Muscle of leg (tissue), 16 donors: ENCODE measurements around the gene SLC22A31. TPM values are rescaled to one million over a fixed set of nuclear protein-coding genes. Genes with fewer than 3 reads are reported as not detected.
"Not testable (repeated sequence)": the region's sequence is repeated elsewhere in the genome, so short reads cannot be mapped to it uniquely, and the experiment has no call there.

ENCODE experiments used
- DNase-seq: peaks from one replicate; pipeline ENCODE4 v3.0.0; 2013
- H3K27ac ChIP-seq: one replicate; pipeline ENCODE4 v1.5.1; 2013; ENCODE audit warnings: mild to moderate bottlenecking, low read length, control low read depth
- H3K27me3 ChIP-seq: one replicate; pipeline ENCODE4 v1.6.1; 2013; ENCODE audit warnings: low read length; ENCODE audit not compliant: control insufficient read depth, insufficient read depth
- H3K36me3 ChIP-seq: one replicate; pipeline ENCODE4 v1.6.1; 2013; ENCODE audit warnings: low read length; ENCODE audit not compliant: control insufficient read depth, insufficient read depth
- H3K4me1 ChIP-seq: one replicate; pipeline ENCODE4 v1.6.1; 2013; ENCODE audit warnings: low read length; ENCODE audit not compliant: control insufficient read depth, insufficient read depth
- H3K4me3 ChIP-seq: one replicate; pipeline ENCODE4 v1.5.1; 2013; ENCODE audit warnings: low read length, control low read depth
- H3K9me3 ChIP-seq: replicated peaks from 2 replicates; pipeline ENCODE4 v1.6.1; 2013; ENCODE audit warnings: low read depth, low read length; ENCODE audit not compliant: control insufficient read depth
- WGBS: methylation state at CpG from one replicate; pipeline ENCODE4 v1.1.5; 2013; ENCODE audit warnings: missing lambda C conversion rate; ENCODE audit not compliant: insufficient coverage; 5-methylcytosine and 5-hydroxymethylcytosine counted together
- long read RNA-seq, 11 donors: transcript quantifications; one replicate each; lab custom pipeline, GENCODE V29; 2026
- polyA plus RNA-seq, 8 donors: library from polyadenylated mRNA; unstranded; fragments of 120-200 nt; gene quantifications; one replicate each; pipeline versions ENCODE4 v1.2.1 to v1.2.3, GENCODE V29; 2013; ENCODE audit warnings: inconsistent platforms in 1 of 8, low replicate concordance in 1 of 8; ENCODE audit not compliant: insufficient read length in 8 of 8, insufficient read depth in 1 of 8
- total RNA-seq: library from RNA; stranded (reverse); fragments of 120-200 nt; gene quantifications from one replicate; pipeline ENCODE4 v1.2.4, GENCODE V29; 2013

SLC22A31 gene
- not detected for total RNA-seq
- polyA plus RNA-seq: 1 to 10 TPM in 7 of 8 donors, under 1 TPM in 1; 0.70 to 5.5 (median 1.9) TPM
- long read RNA-seq, donor 1: 0 reads
- long read RNA-seq, donor 2: 0 reads
- long read RNA-seq, donor 3: 0 reads
- long read RNA-seq, donor 4: 0 reads
- long read RNA-seq, donor 5: 0 reads
- long read RNA-seq, donor 6: 0 reads
- long read RNA-seq, donor 7: 0 reads
- long read RNA-seq, donor 8: 0 reads
- long read RNA-seq, donor 9: 0 reads
- long read RNA-seq, donor 10: 0 reads
- long read RNA-seq, donor 11: 0 reads

DNA sequence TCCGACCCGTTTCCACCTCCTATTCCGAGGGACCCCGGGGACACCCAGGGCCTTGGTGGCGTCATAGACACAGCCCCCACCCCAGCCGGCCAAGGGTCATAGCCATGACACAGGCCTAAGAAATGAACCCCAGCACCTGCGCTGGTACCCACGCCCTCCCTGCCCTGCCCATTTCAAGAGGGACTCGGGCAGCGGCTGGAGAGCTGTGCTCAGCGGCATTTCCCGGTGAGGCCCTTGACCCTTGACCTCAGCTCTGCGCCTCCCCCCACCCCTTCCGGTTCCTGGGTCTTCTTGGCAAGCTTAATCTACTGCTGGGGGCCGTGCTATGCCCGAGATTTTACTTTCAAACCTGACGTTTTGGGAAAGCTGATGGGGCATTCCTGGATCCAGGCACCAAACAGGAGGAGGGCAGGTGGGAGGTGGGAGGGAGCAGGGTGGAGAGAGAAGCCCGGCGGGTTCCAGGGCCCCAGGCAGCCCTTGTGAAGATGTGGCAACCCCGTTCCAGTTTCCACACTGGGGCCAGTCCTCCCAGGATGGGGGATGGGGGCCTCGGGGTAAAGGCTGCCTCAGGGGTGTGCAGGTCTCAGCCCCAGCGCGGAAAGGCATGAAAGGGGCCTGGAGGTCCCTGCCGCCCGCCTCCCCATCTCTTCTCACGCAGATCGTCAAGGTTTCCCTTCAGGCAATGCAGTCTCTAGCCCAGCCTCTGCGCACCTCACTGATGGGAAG is at the start of gene SLC22A31:
Gene SLC22A31 (minus strand): TSS at position 414 of the 726 bp plus-strand sequence. CDS start 36 bp downstream, at position 378.
- no peak within 1 kb of the TSS for H3K4me3 ChIP-seq
- DNase-seq: no peak

DNA sequence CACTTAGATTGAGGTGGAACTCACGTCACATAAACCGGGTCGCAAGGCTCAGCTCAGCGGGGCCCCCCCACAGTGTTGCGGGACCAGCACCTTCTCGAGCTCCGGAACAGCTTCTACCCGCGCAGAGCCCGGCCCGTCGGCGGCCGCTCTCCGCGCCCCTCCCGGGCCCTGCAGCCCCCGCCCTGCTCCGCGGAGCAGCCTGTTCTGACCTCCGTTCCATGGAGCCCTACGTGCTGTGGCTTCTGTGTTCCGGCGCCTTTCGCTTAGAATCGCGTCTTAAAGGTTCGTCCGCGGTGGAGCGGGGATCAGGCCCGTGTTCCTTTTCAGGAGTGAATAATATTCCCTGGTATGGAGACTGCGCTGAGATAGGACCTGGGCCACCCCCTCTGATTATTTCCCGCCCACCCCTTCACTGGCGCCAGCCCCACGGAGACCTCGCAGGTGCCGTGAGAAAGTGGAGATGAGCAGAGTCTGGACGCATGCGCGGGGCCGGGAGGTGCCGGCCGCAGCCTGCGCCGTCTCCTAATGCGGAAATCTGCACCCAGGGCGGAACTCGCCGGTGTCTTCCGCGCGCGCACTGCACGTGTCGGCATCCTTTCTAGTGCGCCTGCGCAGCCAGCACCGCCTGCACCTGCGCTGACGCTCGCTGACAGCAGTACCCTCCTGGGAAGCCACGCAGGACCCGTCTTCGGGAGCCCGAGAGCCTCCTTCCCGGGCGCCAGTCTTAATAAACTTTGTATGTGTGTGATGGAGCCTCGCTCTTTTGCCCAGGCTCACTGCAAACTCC is 48.1 kb upstream of the SLC22A31 start:
- no peak for DNase-seq
- no peaks in the 10 kb centered on the region for H3K36me3 ChIP-seq
- peaks cover 19% of the 10 kb centered on the region for H3K27me3 ChIP-seq
- H3K4me3 ChIP-seq: no peak overlapping the region
- H3K27ac ChIP-seq: no peak overlapping the region
- WGBS: 50% methylated on average over 52 of the region's 69 CpGs
- H3K4me1 ChIP-seq: peaks cover 5% of the 10 kb centered on the region
- peaks cover 4% of the 10 kb centered on the region for H3K9me3 ChIP-seq

More for the DNA sequence above, at the start of gene SLC22A31:
- Histone ChIP-seq H3K4me1 (peaks cover 19% of the 10 kb centered on the region), H3K9me3 (no peaks in the 10 kb centered on the region), H3K36me3 (peaks cover 9% of the 10 kb centered on the region), H3K27me3 (peaks cover 54% of the 10 kb centered on the region), H3K27ac (no peak within 1 kb of the TSS)
- 11% methylated on average over 23 of the region's 28 CpGs for WGBS

DNA sequence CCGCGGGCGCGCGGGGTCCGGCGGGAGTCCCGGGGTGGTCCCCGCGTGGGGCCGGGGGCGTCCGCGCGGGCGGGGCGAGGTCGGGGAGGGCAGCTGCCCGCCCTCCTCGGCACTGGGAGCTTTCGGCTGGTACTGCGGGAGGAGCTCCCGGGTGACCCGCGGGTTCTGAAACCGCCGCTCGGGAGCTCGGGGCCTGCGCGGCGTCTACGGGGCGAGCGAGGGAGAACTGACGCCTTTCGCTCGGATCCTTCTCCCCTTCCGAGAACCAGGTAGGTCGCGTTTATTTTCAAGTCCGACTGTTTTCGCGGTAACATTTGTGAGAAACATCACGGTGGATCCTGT is 47.4 kb upstream of the SLC22A31 start:
- not testable (repeated sequence) for H3K27ac ChIP-seq, H3K4me1 ChIP-seq, DNase-seq, H3K9me3 ChIP-seq, H3K36me3 ChIP-seq
- H3K27me3 ChIP-seq: peaks cover 19% of the 10 kb centered on the region
- peak overlapping the region; percentile 25 for H3K4me3 ChIP-seq
- 1% methylated on average over 30 of the region's 45 CpGs for WGBS

DNA sequence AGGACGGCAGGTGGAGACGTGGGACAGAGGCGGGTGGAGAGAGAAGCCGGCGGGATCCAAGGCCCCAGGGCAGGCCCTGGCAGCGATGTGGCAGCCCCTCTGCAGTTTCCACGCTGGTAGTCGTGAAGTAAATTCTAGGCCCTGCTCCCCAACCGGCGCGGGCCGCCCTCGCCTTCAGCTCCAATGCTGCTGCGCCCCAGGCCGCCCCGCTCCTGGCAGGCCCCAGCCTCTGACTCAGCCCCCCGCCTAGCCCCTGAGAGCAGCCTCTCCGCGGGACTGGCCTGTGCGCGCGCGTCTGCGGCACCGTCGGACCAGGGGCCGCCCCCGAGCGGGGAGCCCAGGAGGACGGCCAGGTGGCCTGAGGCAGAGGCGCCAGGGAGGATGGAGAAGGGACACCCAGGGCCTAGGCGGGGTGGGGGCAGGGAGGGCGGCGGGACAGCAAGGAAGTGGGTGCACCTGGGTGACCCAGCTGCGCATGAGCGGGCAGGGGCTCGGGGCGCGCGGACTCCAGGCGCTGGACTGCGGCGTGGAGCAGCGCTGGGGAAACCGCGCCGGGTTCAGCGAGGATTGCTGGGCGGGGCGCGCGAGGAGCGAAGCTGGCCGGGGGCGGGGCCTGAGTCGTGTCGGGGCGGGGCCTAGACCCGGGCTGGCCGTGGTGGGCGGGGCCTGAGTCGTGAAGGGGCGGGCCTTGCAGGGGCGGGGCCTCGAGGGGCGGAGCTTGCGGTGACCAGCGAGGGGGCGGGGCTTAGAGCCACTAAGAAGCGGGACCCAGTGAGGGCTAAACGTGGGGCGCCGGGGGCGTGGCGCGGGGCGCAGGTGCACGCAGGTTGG is 46.8 kb upstream of the SLC22A31 start:
- H3K36me3 ChIP-seq: no peaks in the 10 kb centered on the region
- peak; percentile 70 for DNase-seq
- 2% methylated on average over 76 of the region's 78 CpGs for WGBS
- peaks cover 5% of the 10 kb centered on the region for H3K4me1 ChIP-seq
- H3K27ac ChIP-seq: no peak overlapping the region
- H3K4me3 ChIP-seq: peak overlapping the region; percentile 27
- H3K27me3 ChIP-seq: peaks cover 19% of the 10 kb centered on the region
- H3K9me3 ChIP-seq: peaks cover 4% of the 10 kb centered on the region

DNA sequence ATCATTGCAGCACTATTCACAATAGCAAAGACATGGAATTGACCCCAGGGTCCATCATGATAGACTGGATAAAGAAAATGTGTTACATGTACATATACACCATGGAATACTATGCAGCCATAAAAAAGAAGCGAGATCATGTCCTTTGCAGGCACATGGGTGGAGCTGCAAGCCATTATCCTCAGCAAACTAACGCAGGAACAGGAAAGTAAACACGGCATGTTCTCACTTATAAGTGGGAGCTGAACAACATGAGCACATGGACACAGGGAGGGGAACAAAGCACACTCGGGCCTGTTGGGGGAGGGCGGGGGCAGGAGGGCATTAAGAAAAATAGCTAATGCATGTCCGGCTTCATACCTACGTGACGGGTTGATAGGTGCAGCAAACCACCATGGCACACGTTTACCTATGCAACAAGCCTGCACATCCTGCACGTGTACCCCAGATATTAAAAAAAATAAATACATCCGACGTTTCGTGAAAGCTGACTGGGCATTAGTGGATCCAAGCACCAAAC is 46.1 kb upstream of the SLC22A31 start:
- no peak overlapping the region for H3K27ac ChIP-seq
- H3K27me3 ChIP-seq: peaks cover 19% of the 10 kb centered on the region
- H3K9me3 ChIP-seq: peaks cover 4% of the 10 kb centered on the region
- H3K36me3 ChIP-seq: no peaks in the 10 kb centered on the region
- H3K4me3 ChIP-seq: peak overlapping the region; percentile 27
- no peak for DNase-seq
- 51% methylated on average over 6 of the region's 13 CpGs for WGBS
- peaks cover 9% of the 10 kb centered on the region for H3K4me1 ChIP-seq

DNA sequence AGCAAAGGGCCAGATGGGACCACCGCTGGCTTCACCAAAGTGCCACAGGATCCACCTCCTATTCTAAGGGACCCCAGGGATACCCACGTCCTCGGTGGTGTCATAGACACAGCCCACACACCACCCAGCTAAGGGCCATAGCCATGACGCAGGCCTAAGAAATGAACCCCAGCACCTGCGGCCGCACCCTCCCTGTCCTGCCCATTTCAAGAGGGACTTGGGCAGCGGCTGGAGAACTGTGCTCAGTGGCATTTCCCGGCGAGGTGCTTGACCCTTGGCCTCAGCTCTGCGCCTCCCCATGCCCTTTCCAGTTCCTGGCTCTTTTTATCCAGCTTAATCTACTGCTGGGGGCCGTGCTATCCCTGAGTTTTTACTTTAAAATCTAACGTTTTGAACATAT is 44.4 kb upstream of the SLC22A31 start:
- WGBS: 61% methylated on average over 9 of the region's 12 CpGs
- Histone ChIP-seq H3K9me3 (peaks cover 4% of the 10 kb centered on the region), H3K27me3 (peaks cover 19% of the 10 kb centered on the region), H3K36me3 (no peaks in the 10 kb centered on the region), H3K4me3 (no peak overlapping the region), H3K4me1 (peaks cover 9% of the 10 kb centered on the region), H3K27ac (no peak overlapping the region)
- no peak for DNase-seq

DNA sequence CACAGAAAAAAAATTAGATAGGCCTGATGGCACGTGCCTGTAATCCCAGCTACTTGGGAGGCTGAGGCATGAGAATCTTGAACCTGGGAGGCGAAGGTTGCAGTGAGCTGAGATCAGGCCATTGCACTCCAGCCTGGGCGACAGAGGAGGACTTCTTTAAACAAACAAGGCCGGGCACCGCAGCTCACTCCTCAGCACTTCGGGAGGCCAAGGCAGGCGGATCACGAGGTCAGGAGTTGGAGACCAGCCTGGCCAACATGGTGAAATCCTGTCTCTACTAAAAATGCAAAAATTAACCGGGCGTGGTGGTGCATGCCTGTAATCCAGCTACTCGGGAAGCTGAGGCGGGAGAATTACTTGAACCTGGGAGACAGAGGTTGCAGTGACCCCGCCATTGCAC is 43.9 kb upstream of the SLC22A31 start:
- H3K4me1 ChIP-seq, H3K27ac ChIP-seq, H3K36me3 ChIP-seq, H3K9me3 ChIP-seq, H3K4me3 ChIP-seq, DNase-seq: not testable (repeated sequence)
- 71% methylated on average over 12 of the region's 13 CpGs for WGBS
- H3K27me3 ChIP-seq: peaks cover 19% of the 10 kb centered on the region

DNA sequence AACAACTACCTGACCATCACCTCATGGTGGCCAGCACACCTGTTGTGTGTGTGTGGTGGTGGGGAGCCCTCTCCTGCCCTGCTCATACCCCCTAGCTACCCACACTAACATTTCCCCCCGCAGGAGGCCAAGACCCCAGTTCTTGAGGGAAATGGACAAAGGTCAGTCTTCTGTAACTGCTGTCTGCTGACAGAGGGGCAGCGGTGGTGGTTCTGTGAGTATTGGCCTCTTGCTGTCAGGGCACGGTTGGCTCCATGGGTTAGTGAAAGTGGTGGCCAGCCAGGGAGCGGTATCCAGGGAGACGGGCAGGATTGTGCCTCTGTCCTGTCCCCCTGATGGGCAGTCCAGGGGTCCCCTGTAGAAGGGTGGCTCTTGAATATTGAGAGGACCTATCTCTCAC is 43.3 kb upstream of the SLC22A31 start:
- DNase-seq: no peak
- H3K27ac ChIP-seq: no peak overlapping the region
- 60% methylated on average over 2 of the region's 5 CpGs for WGBS
- peaks cover 16% of the 10 kb centered on the region for H3K27me3 ChIP-seq
- H3K9me3 ChIP-seq: peaks cover 3% of the 10 kb centered on the region
- H3K36me3 ChIP-seq: no peaks in the 10 kb centered on the region
- H3K4me1 ChIP-seq: peaks cover 9% of the 10 kb centered on the region
- H3K4me3 ChIP-seq: no peak overlapping the region

- WGBS: 46% methylated on average over 9 of the region's 12 CpGs
- Histone ChIP-seq H3K9me3 (no peaks in the 10 kb centered on the region), H3K27me3 (peaks cover 8% of the 10 kb centered on the region), H3K27ac (no peak overlapping the region), H3K36me3 (no peaks in the 10 kb centered on the region), H3K4me3 (no peak overlapping the region), H3K4me1 (peaks cover 9% of the 10 kb centered on the region)
- no peak for DNase-seq
These were observed 42.5 kb upstream of the SLC22A31 start for GRCh38 chr16:89242795-89243200.
